GM12801 (cell line): ENCODE measurements around the gene MDK.

Experiments used
- CTCF ChIP-seq: IDR thresholded peaks from one replicate; pipeline ENCODE4 v1.5.1; 2011; ENCODE audit warnings: control low read depth; ENCODE audit not compliant: insufficient read length; ENCODE audit errors: extremely low read depth

Gene MDK

DNA sequence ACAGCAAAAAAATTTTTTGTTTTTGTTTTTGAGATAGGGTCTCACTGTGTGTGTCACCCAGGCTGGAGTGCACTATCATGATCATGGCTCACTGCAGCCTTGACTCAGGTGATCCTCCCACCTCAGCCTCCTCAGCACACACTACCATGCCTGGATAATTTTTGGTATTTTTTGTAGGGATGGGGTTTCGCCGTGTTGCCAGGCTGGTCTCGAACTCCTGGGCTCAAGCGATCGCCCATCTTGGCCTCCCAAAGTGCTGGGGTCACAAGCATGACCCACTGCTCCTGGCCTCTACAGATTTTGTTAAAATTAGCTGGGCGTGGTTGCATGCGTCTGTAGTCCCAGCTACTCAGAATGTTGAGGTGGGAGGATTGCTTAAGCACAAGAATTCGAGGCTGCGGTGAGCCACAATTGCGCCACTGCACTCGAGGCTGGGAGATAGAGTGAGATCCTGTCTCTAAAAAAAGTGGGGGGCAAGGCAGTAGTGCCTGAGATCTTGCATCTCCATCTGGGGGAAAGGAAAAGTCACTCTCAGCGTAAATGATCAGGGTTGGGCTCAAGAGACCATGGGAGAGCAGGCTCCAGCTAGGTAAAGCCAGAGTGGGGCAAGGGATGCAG, 44.8 kb upstream of the MDK start:
- TF ChIP-seq CTCF = no peak

DNA sequence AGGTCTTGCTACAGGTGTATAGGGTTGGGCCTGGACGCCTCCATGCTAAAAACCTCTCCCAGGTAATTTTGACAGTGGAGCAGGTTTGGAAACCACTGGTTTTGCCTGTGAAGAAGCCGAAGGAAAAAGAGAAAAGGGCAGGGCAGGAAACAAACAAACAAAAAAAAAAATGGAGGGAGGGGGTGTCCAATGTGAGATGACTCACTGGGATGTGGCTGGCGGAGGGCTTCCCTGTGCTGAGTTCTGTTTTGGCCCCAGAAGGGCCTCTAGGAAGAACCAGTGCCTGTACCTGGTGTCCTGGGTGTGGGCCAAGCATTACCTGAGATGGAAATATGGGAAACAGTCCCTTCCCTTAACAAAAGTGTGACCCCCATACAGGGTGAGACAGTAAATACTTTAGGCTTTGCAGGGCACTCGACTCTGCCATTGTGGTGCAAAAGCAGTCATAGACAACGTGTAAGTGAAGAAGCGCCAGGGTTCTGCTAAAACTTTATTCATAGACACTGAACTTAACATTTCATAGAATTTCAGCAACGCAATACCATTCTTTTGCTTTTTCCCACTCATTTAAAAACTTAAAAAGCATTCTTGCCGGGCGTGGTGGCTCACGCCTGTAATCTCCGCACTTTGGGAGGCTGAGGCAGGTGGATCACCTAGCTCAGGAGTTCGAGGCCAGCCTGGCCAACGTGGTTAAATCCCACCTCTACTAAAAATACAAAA, 43.7 kb upstream of the MDK start:
- TF ChIP-seq CTCF = no peak

DNA sequence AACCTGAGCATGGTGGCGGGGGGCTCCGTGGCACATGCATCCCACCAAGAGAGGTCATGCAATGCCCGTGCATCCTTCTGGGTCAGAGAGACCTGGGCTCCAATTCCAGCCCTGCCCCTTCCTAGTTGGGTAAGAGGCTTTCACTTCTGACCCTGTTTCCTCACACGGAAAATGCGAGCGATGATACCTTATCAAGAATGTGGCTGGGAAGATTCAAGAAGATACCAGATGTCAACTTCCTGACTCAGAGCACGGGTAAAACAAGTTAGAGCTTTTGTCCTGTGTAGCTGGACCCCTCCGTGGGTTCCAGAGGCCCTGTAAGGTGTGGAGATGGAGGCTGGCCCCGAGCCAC, 42.9 kb upstream of the MDK start:
- TF ChIP-seq CTCF = no peak

DNA sequence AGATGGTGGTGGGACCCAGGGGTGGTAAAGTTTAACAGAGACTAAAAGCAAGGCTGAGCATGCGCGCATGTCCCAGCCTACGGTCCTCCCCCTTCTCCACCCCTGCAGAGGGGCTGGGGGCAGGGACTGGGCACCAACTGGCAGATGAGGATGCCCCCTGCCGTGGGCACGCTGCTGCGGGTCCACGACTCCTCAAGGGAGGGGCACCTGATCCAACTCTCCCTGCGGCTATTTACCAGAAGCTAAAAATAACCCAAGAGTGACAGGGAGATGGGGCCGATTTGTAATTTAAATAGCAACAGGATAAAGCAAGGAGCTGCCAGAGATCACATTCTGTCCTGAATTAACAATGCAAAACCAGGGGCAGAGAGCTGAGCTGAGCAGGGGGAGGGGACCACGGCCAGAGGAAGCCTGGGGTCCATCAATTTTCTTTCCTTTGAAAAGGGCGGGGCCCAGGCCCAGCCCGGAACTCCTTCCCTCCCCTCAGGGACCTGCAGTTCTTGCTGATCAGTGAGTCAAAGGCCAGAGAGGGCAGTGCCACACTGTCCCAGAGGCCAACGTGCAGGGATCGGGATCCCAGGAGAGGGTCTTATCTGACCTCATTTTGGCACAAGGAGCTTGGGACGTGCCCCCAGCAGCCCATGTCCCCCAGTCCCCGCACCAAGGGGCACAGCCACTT, 42.3 kb upstream of the MDK start:
- TF ChIP-seq CTCF = no peak

DNA sequence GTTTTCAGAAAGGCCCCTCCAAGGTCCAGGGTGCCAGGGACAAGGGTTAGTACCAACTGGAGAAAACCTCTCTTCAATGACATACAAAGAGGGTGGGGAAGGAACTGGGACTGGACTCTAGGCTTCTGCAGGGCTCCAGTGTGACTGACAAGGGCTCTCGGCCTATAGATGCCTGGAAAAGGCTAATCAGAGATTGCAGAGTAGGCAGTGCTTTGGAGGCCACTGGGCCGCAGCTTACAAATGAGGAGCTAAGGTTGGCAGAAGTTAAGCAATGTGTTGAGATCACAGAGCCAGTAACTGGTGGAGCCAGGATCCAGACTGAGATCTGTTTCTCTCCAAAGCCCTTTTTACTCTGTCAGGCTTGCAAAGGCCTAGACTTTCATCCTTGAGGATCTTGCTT, 41.7 kb upstream of the MDK start:
- no peak for TF ChIP-seq CTCF

- no peak for TF ChIP-seq CTCF
Observed at GRCh38 chr11:46341454-46341853, 40.0 kb upstream of the MDK start.

- TF ChIP-seq CTCF = no peak
Observed at GRCh38 chr11:46342239-46342638, 39.2 kb upstream of the MDK start.
